Gastrocnemius medialis (tissue), 4 donors: ENCODE measurements around the gene LMCD1. TPM values are rescaled to one million over a fixed set of nuclear protein-coding genes. Genes with fewer than 3 reads are reported as not detected.
A peak's percentile ranks its signal among the peaks of the same experiment; 100 is the strongest.

ENCODE experiments used
- ATAC-seq, 2 donors: fragments of 150-250 bp; one replicate each; pipeline ENCODE4 v1.9.1; 2016
- DNase-seq, 2 donors: peaks; one replicate each; pipeline ENCODE4 v3.0.0-alpha.2; 2019
- H3K27ac ChIP-seq, 4 donors: fragments of 200-600 bp; sonication (generic); 1 replicate in 1 of 4; 2 replicates in 3 of 4; pipeline ENCODE4 v1.5.1; 2016 to 2018; ENCODE audit warnings: mild to moderate bottlenecking in 2 of 4, moderate library complexity in 1 of 4
- H3K27me3 ChIP-seq, 3 donors: fragments of 200-600 bp; sonication (generic) in 2 of 3; 1 replicate in 1 of 3; 2 replicates in 2 of 3; pipeline versions ENCODE4 v1.5.1 to v1.6.0; 2016 to 2019; ENCODE audit warnings: mild to moderate bottlenecking in 1 of 3, moderate library complexity in 1 of 3
- H3K36me3 ChIP-seq, 2 donors: fragments of 200-600 bp; sonication (generic) in 1 of 2; one replicate each; pipeline ENCODE4 v1.5.1; 2017 to 2018
- H3K4me1 ChIP-seq, 2 donors: fragments of 200-600 bp; sonication (generic) in 1 of 2; one replicate each; pipeline ENCODE4 v1.5.1; 2016 to 2017; ENCODE audit warnings: mild to moderate bottlenecking in 2 of 2
- H3K4me3 ChIP-seq, 4 donors: fragments of 200-600 bp; sonication (generic) in 3 of 4; 1 replicate in 1 of 4; 2 replicates in 3 of 4; pipeline ENCODE4 v1.5.1; 2016 to 2019; ENCODE audit warnings: mild to moderate bottlenecking in 2 of 4
- H3K9me3 ChIP-seq, 3 donors: fragments of 200-600 bp; sonication (generic) in 2 of 3; 1 replicate in 1 of 3; 2 replicates in 2 of 3; pipeline ENCODE4 v1.5.1; 2016 to 2019
- CTCF ChIP-seq, 5 experiments: fragments of 450-650 bp in 3 of 5; fragments of 200-600 bp in 2 of 5; sonication (generic) in 2 of 5; IDR thresholded peaks in 4 of 5; conservative IDR thresholded peaks in 1 of 5; 1 replicate in 4 of 5; 2 replicates in 1 of 5; pipeline ENCODE4 v1.5.1; 2016 to 2019; ENCODE audit warnings: antibody characterized with exemption in 5 of 5, mild to moderate bottlenecking in 3 of 5, moderate library complexity in 3 of 5
- POLR2A ChIP-seq, 2 donors: fragments of 450-650 bp; IDR thresholded peaks; one replicate each; pipeline ENCODE4 v1.6.1; 2017; ENCODE audit warnings: antibody characterized with exemption in 2 of 2, mild to moderate bottlenecking in 2 of 2, moderate library complexity in 2 of 2
- in situ Hi-C, 4 donors: fragments of 200-750 bp; cut with MboI; loops; one replicate each; pipeline versions ENCODE4 v1.15.0 to v1.8.0; 2017; ENCODE audit warnings: low sequenced_read_pairs in 4 of 4
- intact Hi-C: fragments of 100-400 bp; cut with DNase I; formaldehyde crosslinking; loops from one replicate; pipeline ENCODE4 v1.15.1; 2023; ENCODE audit warnings: low total_unique reads
- total RNA-seq, 4 donors: library from RNA; depleted of rRNA; stranded (reverse); fragments of >200 nt; gene quantifications; one replicate each; pipeline versions ENCODE4 v1.1.0 to v1.2.3, GENCODE V29; 2016

Gene LMCD1
- total RNA-seq, 4 donors from 2014 or later, result 96.0 to 581 (median 167) TPM

GRCh38 chr3:8555725-8556472, 54.3 kb downstream of the LMCD1 start:
- no peak for ATAC-seq
- Histone ChIP-seq H3K9me3 (no peaks in the 10 kb centered on the region), H3K4me3 (no peak overlapping the region), H3K36me3 (peaks cover 0 to 34% of the 10 kb centered on the region in 2 donors), H3K27ac (peak overlapping the region; percentile 75 to 93 (median 80)), H3K27me3 (no peaks in the 10 kb centered on the region), H3K4me1 (peaks cover 89 to 100% of the 10 kb centered on the region in 2 donors)
- in situ Hi-C loops (no loop called here), intact Hi-C loops (no loop called here)
- TF ChIP-seq POLR2A (IDR thresholded peaks at IDR 0.05), result no peak
- no peak for TF ChIP-seq CTCF (IDR thresholded peaks at IDR 0.05 in 4 of 5, conservative IDR thresholded peaks at IDR 0.05 in 1 of 5)
- no peak for DNase-seq

GRCh38 chr3:8556473-8556869, 54.8 kb downstream of the LMCD1 start:
- ATAC-seq (no peak), DNase-seq (no peak)
- Histone ChIP-seq H3K27me3 (no peaks in the 10 kb centered on the region), H3K4me1 (peaks cover 90 to 97% of the 10 kb centered on the region in 2 donors), H3K9me3 (no peaks in the 10 kb centered on the region), H3K4me3 (no peak overlapping the region), H3K27ac (peak overlapping the region; percentile 75 to 93 (median 80)), H3K36me3 (peaks cover 0 to 28% of the 10 kb centered on the region in 2 donors)
- intact Hi-C loops (no loop called here), in situ Hi-C loops (no loop called here)
- TF ChIP-seq POLR2A (IDR thresholded peaks at IDR 0.05) (no peak), CTCF (IDR thresholded peaks at IDR 0.05 in 4 of 5, conservative IDR thresholded peaks at IDR 0.05 in 1 of 5) (no peak)

- DNase-seq (peak; percentile 48 to 66), ATAC-seq (peak; percentile 48 to 55)
- intact Hi-C loops (no loop called here), in situ Hi-C loops (no loop called here)
- no peak for TF ChIP-seq POLR2A (IDR thresholded peaks at IDR 0.05)
- TF ChIP-seq CTCF (IDR thresholded peaks at IDR 0.05 in 4 of 5, conservative IDR thresholded peaks at IDR 0.05 in 1 of 5), result no peak
- Histone ChIP-seq H3K27ac (peak overlapping the region; percentile 75 to 93 (median 80)), H3K9me3 (no peaks in the 10 kb centered on the region), H3K4me1 (peaks cover 90 to 97% of the 10 kb centered on the region in 2 donors), H3K36me3 (peaks cover 0 to 22% of the 10 kb centered on the region in 2 donors), H3K4me3 (no peak overlapping the region), H3K27me3 (no peaks in the 10 kb centered on the region)
Measured at GRCh38 chr3:8557298-8557697, 55.7 kb downstream of the LMCD1 start.

GRCh38 chr3:8558645-8559044, 57.0 kb downstream of the LMCD1 start:
- no peak for DNase-seq
- intact Hi-C loops (no loop called here), in situ Hi-C loops (no loop called here)
- Histone ChIP-seq H3K4me1 (peaks cover 77 to 86% of the 10 kb centered on the region in 2 donors), H3K9me3 (no peaks in the 10 kb centered on the region), H3K36me3 (peaks cover 0 to 33% of the 10 kb centered on the region in 2 donors), H3K4me3 (no peak overlapping the region), H3K27ac (peak overlapping the region; percentile 75 to 93 (median 80)), H3K27me3 (no peaks in the 10 kb centered on the region)
- TF ChIP-seq CTCF (IDR thresholded peaks at IDR 0.05 in 4 of 5, conservative IDR thresholded peaks at IDR 0.05 in 1 of 5), result no peak
- no peak for TF ChIP-seq POLR2A (IDR thresholded peaks at IDR 0.05)
- ATAC-seq, result no peak
